NB4 (cell line): ENCODE results near the gene FHDC1.

Source experiments
- MYC ChIP-seq: IDR thresholded peaks from 2 replicates; pipeline ENCODE4 v1.6.1; 2011; ENCODE audit warnings: low read depth, low read length
- POLR2A ChIP-seq: IDR thresholded peaks from 2 replicates; pipeline ENCODE4 v1.6.1; 2011; ENCODE audit warnings: mild to moderate bottlenecking; ENCODE audit not compliant: insufficient read length; ENCODE audit errors: extremely low read depth
- TF ChIP-seq, protein P1 (sequence below): IDR thresholded peaks from one replicate; pipeline ENCODE4 v1.5.1; 2012; ENCODE audit warnings: low read depth, low read length
- TF ChIP-seq, protein P2 (sequence below): IDR thresholded peaks from 2 replicates; pipeline ENCODE4 v1.6.1; 2011; ENCODE audit warnings: low read depth, low read length

DNA sequence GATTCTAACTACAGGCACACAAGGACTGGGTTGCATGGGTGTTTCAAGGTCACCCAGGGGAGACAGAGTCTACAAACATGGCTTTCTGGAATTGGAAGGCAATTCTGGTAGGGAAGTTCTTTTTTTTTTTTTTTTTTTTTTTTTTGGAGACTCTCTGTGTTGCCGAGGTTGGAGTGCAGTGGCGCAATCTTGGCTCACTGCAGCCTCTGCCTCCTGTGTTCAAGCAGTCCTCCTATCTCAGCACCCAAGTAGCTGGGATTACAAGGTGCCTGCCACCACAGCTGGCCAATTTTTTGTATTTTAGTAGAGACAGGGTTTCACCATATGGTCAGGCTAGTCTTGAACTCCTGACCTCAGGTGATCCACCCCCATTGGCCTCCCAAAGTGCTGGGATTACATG, 16.3 kb upstream of the FHDC1 start:
- TF ChIP-seq, protein P1, sequence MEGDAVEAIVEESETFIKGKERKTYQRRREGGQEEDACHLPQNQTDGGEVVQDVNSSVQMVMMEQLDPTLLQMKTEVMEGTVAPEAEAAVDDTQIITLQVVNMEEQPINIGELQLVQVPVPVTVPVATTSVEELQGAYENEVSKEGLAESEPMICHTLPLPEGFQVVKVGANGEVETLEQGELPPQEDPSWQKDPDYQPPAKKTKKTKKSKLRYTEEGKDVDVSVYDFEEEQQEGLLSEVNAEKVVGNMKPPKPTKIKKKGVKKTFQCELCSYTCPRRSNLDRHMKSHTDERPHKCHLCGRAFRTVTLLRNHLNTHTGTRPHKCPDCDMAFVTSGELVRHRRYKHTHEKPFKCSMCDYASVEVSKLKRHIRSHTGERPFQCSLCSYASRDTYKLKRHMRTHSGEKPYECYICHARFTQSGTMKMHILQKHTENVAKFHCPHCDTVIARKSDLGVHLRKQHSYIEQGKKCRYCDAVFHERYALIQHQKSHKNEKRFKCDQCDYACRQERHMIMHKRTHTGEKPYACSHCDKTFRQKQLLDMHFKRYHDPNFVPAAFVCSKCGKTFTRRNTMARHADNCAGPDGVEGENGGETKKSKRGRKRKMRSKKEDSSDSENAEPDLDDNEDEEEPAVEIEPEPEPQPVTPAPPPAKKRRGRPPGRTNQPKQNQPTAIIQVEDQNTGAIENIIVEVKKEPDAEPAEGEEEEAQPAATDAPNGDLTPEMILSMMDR = no peak
- no peak for TF ChIP-seq MYC
- TF ChIP-seq POLR2A = no peak
- TF ChIP-seq, protein P2, sequence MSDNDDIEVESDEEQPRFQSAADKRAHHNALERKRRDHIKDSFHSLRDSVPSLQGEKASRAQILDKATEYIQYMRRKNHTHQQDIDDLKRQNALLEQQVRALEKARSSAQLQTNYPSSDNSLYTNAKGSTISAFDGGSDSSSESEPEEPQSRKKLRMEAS = no peak
